ENCODE measurements around the gene C19orf44. TPM values are rescaled to one million over a fixed set of nuclear protein-coding genes. Genes with fewer than 3 reads are reported as not detected.

C19orf44 gene
- total RNA-seq, 5 donors from 2014 or later (not counting 1 experiment from before 2014, with no cell fraction given) = 2.3 to 4.6 (median 3.3) TPM

GRCh38 chr19:16458391-16459341 lies 37.5 kb upstream of the C19orf44 start:
- H3K27ac ChIP-seq (ENCODE audit: low read length) = no peak overlapping the region
- H3K4me3 ChIP-seq (ENCODE audit: control insufficient read depth in 1 of 2, extremely low read depth in 1 of 2, low read length in 1 of 2) = no peak overlapping the region
- ATAC-seq (replicated peaks in 1 of 4) (peak in 1 of 4 experiments; percentile 14), DNase-seq (no peak)
- peaks cover 3 to 49% of the 10 kb centered on the region in 2 experiments for H3K4me1 ChIP-seq (ENCODE audit: control insufficient read depth in 1 of 2, extremely low read depth in 1 of 2, insufficient read depth in 2 of 2, low read length in 2 of 2)
- H3K36me3 ChIP-seq (ENCODE audit: control insufficient read depth in 2 of 2, extremely low read depth in 1 of 2, insufficient read depth in 1 of 2, low read length in 1 of 2) = no peaks in the 10 kb centered on the region
- ChIA-PET CTCF (interaction anchor here in 1 of 2 donors (0.5 kb wide), 1 partner anchor 252 kb away, joined by 4 read pairs; no protein-coding TSS in a partner anchor), POLR2A (no interaction called here)
- Mint-ChIP-seq H3K4me3 (peak overlapping the region in 1 of 3 donors; percentile 47), H3K27me3 (no peaks in the 10 kb centered on the region), H3K36me3 (peaks cover 7% of the 10 kb centered on the region), H3K27ac (no peak overlapping the region), H3K9me3 (no peaks in the 10 kb centered on the region), H3K4me1 (peaks cover 64 to 80% (median 75%) of the 10 kb centered on the region in 3 donors)
- H3K9me3 ChIP-seq = no peaks in the 10 kb centered on the region
- no peaks in the 10 kb centered on the region for H3K27me3 ChIP-seq (replicated peaks in 1 of 2; ENCODE audit: control insufficient read depth in 2 of 2, extremely low read depth in 1 of 2, insufficient read depth in 2 of 2, low read length in 1 of 2)
- 92% methylated on average over 24 of the region's 25 CpGs for WGBS (ENCODE audit: insufficient coverage)

GRCh38 chr19:16459680-16460079 lies 36.5 kb upstream of the C19orf44 start:
- WGBS (ENCODE audit: insufficient coverage) = no CpG with 5 or more reads among the region's 3 CpGs
- Mint-ChIP-seq H3K9me3 (no peaks in the 10 kb centered on the region), H3K27me3 (no peaks in the 10 kb centered on the region), H3K36me3 (peaks cover 7% of the 10 kb centered on the region), H3K27ac (no peak overlapping the region), H3K4me1 (peaks cover 65 to 81% (median 76%) of the 10 kb centered on the region in 3 donors), H3K4me3 (no peak overlapping the region)
- Histone ChIP-seq H3K27ac (ENCODE audit: low read length) (no peak overlapping the region), H3K36me3 (ENCODE audit: control insufficient read depth in 2 of 2, extremely low read depth in 1 of 2, insufficient read depth in 1 of 2, low read length in 1 of 2) (no peaks in the 10 kb centered on the region), H3K9me3 (no peaks in the 10 kb centered on the region), H3K4me3 (ENCODE audit: control insufficient read depth in 1 of 2, extremely low read depth in 1 of 2, low read length in 1 of 2) (no peak overlapping the region), H3K27me3 (replicated peaks in 1 of 2; ENCODE audit: control insufficient read depth in 2 of 2, extremely low read depth in 1 of 2, insufficient read depth in 2 of 2, low read length in 1 of 2) (no peaks in the 10 kb centered on the region), H3K4me1 (ENCODE audit: control insufficient read depth in 1 of 2, extremely low read depth in 1 of 2, insufficient read depth in 2 of 2, low read length in 2 of 2) (peaks cover 3 to 52% of the 10 kb centered on the region in 2 experiments)
- ChIA-PET CTCF (no interaction called here), POLR2A (no interaction called here)
- ATAC-seq (replicated peaks in 1 of 4) = no peak
- DNase-seq = no peak

- H3K36me3 Mint-ChIP-seq = peaks cover 7% of the 10 kb centered on the region
- H3K9me3 Mint-ChIP-seq = no peaks in the 10 kb centered on the region
- no peak overlapping the region for H3K4me3 Mint-ChIP-seq
- Histone ChIP-seq H3K9me3 (no peaks in the 10 kb centered on the region), H3K27ac (ENCODE audit: low read length) (no peak overlapping the region), H3K4me1 (ENCODE audit: control insufficient read depth in 1 of 2, extremely low read depth in 1 of 2, insufficient read depth in 2 of 2, low read length in 2 of 2) (peaks cover 3 to 52% of the 10 kb centered on the region in 2 experiments), H3K4me3 (ENCODE audit: control insufficient read depth in 1 of 2, extremely low read depth in 1 of 2, low read length in 1 of 2) (no peak overlapping the region), H3K36me3 (ENCODE audit: control insufficient read depth in 2 of 2, extremely low read depth in 1 of 2, insufficient read depth in 1 of 2, low read length in 1 of 2) (peaks cover 0 to 2% of the 10 kb centered on the region in 2 donors), H3K27me3 (replicated peaks in 1 of 2; ENCODE audit: control insufficient read depth in 2 of 2, extremely low read depth in 1 of 2, insufficient read depth in 2 of 2, low read length in 1 of 2) (no peaks in the 10 kb centered on the region)
- DNase-seq (no peak), ATAC-seq (replicated peaks in 1 of 4) (no peak)
- peaks cover 65 to 83% (median 80%) of the 10 kb centered on the region in 3 donors for H3K4me1 Mint-ChIP-seq
- H3K27me3 Mint-ChIP-seq = no peaks in the 10 kb centered on the region
- CTCF ChIA-PET = interaction anchor here in 1 of 2 donors (0.7 kb wide), 1 partner anchor 171 kb away, joined by 4 read pairs; no protein-coding TSS in a partner anchor
- POLR2A ChIA-PET = no interaction called here
- no peak overlapping the region for H3K27ac Mint-ChIP-seq
- 83% methylated on average over 1 of the region's 8 CpGs for WGBS (ENCODE audit: insufficient coverage)
Measured at GRCh38 chr19:16460454-16460853, 35.7 kb upstream of the C19orf44 start.

- WGBS (ENCODE audit: insufficient coverage) = 96% methylated on average over 9 of the region's 9 CpGs
Measured at GRCh38 chr19:16461630-16462051, 34.6 kb upstream of the C19orf44 start.

GRCh38 chr19:16462757-16463250 lies 33.4 kb upstream of the C19orf44 start:
- H3K4me1 ChIP-seq (ENCODE audit: control insufficient read depth in 1 of 2, extremely low read depth in 1 of 2, insufficient read depth in 2 of 2, low read length in 2 of 2) = peaks cover 0 to 43% of the 10 kb centered on the region in 2 experiments
- ChIA-PET CTCF (no interaction called here), POLR2A (no interaction called here)
- Mint-ChIP-seq H3K4me3 (no peak overlapping the region), H3K9me3 (no peaks in the 10 kb centered on the region), H3K27ac (peak overlapping the region in 1 of 2 donors; percentile 25), H3K4me1 (peaks cover 66 to 78% (median 76%) of the 10 kb centered on the region in 3 donors), H3K36me3 (peaks cover 7% of the 10 kb centered on the region), H3K27me3 (no peaks in the 10 kb centered on the region)
- H3K9me3 ChIP-seq = no peaks in the 10 kb centered on the region
- no peak for DNase-seq
- 94% methylated on average over 2 of the region's 6 CpGs for WGBS (ENCODE audit: insufficient coverage)
- peaks cover 0 to 5% of the 10 kb centered on the region in 2 donors for H3K36me3 ChIP-seq (ENCODE audit: control insufficient read depth in 2 of 2, extremely low read depth in 1 of 2, insufficient read depth in 1 of 2, low read length in 1 of 2)
- ATAC-seq (replicated peaks in 1 of 4) = no peak
- no peaks in the 10 kb centered on the region for H3K27me3 ChIP-seq (replicated peaks in 1 of 2; ENCODE audit: control insufficient read depth in 2 of 2, extremely low read depth in 1 of 2, insufficient read depth in 2 of 2, low read length in 1 of 2)
- no peak overlapping the region for H3K27ac ChIP-seq (ENCODE audit: low read length)
- no peak overlapping the region for H3K4me3 ChIP-seq (ENCODE audit: control insufficient read depth in 1 of 2, extremely low read depth in 1 of 2, low read length in 1 of 2)

More at GRCh38 chr19:16461630-16462051, 34.6 kb upstream of the C19orf44 start:
- no peak for ATAC-seq (replicated peaks in 1 of 4)
- no peaks in the 10 kb centered on the region for H3K9me3 Mint-ChIP-seq
- Histone ChIP-seq H3K4me1 (ENCODE audit: control insufficient read depth in 1 of 2, extremely low read depth in 1 of 2, insufficient read depth in 2 of 2, low read length in 2 of 2) (peaks cover 3 to 54% of the 10 kb centered on the region in 2 experiments), H3K9me3 (no peaks in the 10 kb centered on the region), H3K36me3 (ENCODE audit: control insufficient read depth in 2 of 2, extremely low read depth in 1 of 2, insufficient read depth in 1 of 2, low read length in 1 of 2) (peaks cover 0 to 5% of the 10 kb centered on the region in 2 donors), H3K4me3 (ENCODE audit: control insufficient read depth in 1 of 2, extremely low read depth in 1 of 2, low read length in 1 of 2) (no peak overlapping the region), H3K27ac (ENCODE audit: low read length) (no peak overlapping the region), H3K27me3 (replicated peaks in 1 of 2; ENCODE audit: control insufficient read depth in 2 of 2, extremely low read depth in 1 of 2, insufficient read depth in 2 of 2, low read length in 1 of 2) (no peaks in the 10 kb centered on the region)
- H3K36me3 Mint-ChIP-seq = peaks cover 7% of the 10 kb centered on the region
- CTCF ChIA-PET = no interaction called here
- POLR2A ChIA-PET = no interaction called here
- DNase-seq = no peak
- H3K4me1 Mint-ChIP-seq = peaks cover 64 to 80% (median 80%) of the 10 kb centered on the region in 3 donors
- no peaks in the 10 kb centered on the region for H3K27me3 Mint-ChIP-seq
- no peak overlapping the region for H3K27ac Mint-ChIP-seq
- no peak overlapping the region for H3K4me3 Mint-ChIP-seq

GRCh38 chr19:16463341-16463990 lies 32.7 kb upstream of the C19orf44 start:
- Mint-ChIP-seq H3K9me3 (no peaks in the 10 kb centered on the region), H3K27ac (peak overlapping the region in 1 of 2 donors; percentile 25), H3K4me3 (no peak overlapping the region), H3K4me1 (peaks cover 66 to 75% (median 74%) of the 10 kb centered on the region in 3 donors), H3K27me3 (no peaks in the 10 kb centered on the region), H3K36me3 (peaks cover 7% of the 10 kb centered on the region)
- Histone ChIP-seq H3K27ac (ENCODE audit: low read length) (no peak overlapping the region), H3K36me3 (ENCODE audit: control insufficient read depth in 2 of 2, extremely low read depth in 1 of 2, insufficient read depth in 1 of 2, low read length in 1 of 2) (peaks cover 0 to 5% of the 10 kb centered on the region in 2 donors), H3K27me3 (replicated peaks in 1 of 2; ENCODE audit: control insufficient read depth in 2 of 2, extremely low read depth in 1 of 2, insufficient read depth in 2 of 2, low read length in 1 of 2) (no peaks in the 10 kb centered on the region), H3K4me3 (ENCODE audit: control insufficient read depth in 1 of 2, extremely low read depth in 1 of 2, low read length in 1 of 2) (no peak overlapping the region), H3K4me1 (ENCODE audit: control insufficient read depth in 1 of 2, extremely low read depth in 1 of 2, insufficient read depth in 2 of 2, low read length in 2 of 2) (peaks cover 0 to 38% of the 10 kb centered on the region in 2 experiments), H3K9me3 (no peaks in the 10 kb centered on the region)
- CTCF ChIA-PET = no interaction called here
- POLR2A ChIA-PET = no interaction called here
- no peak for DNase-seq
- WGBS (ENCODE audit: insufficient coverage) = 93% methylated on average over 5 of the region's 6 CpGs
- no peak for ATAC-seq (replicated peaks in 1 of 4)

All from T-cell (primary cell).